Measurements from ENCODE around the gene NMT1.

NMT1 gene

GRCh38 chr17:45086865-45087503 is 25.9 kb downstream of the NMT1 start:
- no peak overlapping the region for H3K27ac ChIP-seq
- TF ChIP-seq ZFX (IDR thresholded peaks at IDR 0.05), result no peak
- TF ChIP-seq CTCF (conservative IDR thresholded peaks at IDR 0.05), result no peak

- H3K27ac ChIP-seq, result no peak overlapping the region
- TF ChIP-seq ZFX (IDR thresholded peaks at IDR 0.05), result no peak
- TF ChIP-seq CTCF (conservative IDR thresholded peaks at IDR 0.05), result no peak
These were observed 26.4 kb downstream of the NMT1 start for GRCh38 chr17:45087504-45087975.

- no peak overlapping the region for H3K27ac ChIP-seq
- no peak for TF ChIP-seq CTCF (conservative IDR thresholded peaks at IDR 0.05)
- no peak for TF ChIP-seq ZFX (IDR thresholded peaks at IDR 0.05)
These were observed 26.9 kb downstream of the NMT1 start for GRCh38 chr17:45087978-45088377.

- H3K27ac ChIP-seq, result no peak overlapping the region
- TF ChIP-seq ZFX (IDR thresholded peaks at IDR 0.05) (no peak), CTCF (conservative IDR thresholded peaks at IDR 0.05) (no peak)
These were observed 27.6 kb downstream of the NMT1 start for GRCh38 chr17:45088741-45089140.

- no peak overlapping the region for H3K27ac ChIP-seq
- TF ChIP-seq CTCF (conservative IDR thresholded peaks at IDR 0.05), result no peak
- TF ChIP-seq ZFX (IDR thresholded peaks at IDR 0.05), result no peak
These were observed 29.6 kb downstream of the NMT1 start for GRCh38 chr17:45090711-45091110.

GRCh38 chr17:45091778-45092425 is 30.8 kb downstream of the NMT1 start:
- H3K27ac ChIP-seq, result no peak overlapping the region
- TF ChIP-seq CTCF (conservative IDR thresholded peaks at IDR 0.05) (no peak), ZFX (IDR thresholded peaks at IDR 0.05) (no peak)

GRCh38 chr17:45092911-45093430 is 31.9 kb downstream of the NMT1 start:
- TF ChIP-seq CTCF (conservative IDR thresholded peaks at IDR 0.05), result no peak
- TF ChIP-seq ZFX (IDR thresholded peaks at IDR 0.05), result no peak
- no peak overlapping the region for H3K27ac ChIP-seq

Measured in C4-2B (cell line).